ENCODE measurements around the gene TBX19. TPM values are rescaled to one million over a fixed set of nuclear protein-coding genes. Genes with fewer than 3 reads are reported as not detected.

TBX19 gene
- total RNA-seq, 1 experiment from 2014 or later = 3.0 TPM

DNA sequence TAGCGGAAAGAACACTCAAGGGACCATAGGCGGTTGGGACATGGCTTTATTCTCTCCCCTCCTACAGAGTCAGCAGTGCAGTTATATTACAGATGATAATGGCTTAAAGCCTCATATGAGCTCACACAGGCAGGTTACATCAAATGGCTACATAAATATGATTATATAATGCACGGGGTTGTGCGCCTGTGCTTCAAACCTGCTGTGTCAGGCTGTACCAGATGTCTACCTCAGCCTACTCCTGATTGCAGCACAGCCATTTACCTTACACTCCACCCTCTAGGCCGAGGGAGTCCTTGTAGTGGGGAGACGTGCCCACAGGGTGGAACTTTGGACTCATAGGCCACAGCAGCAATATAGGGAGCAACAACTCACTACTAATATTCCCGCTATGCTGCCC lies 16.4 kb upstream of the TBX19 start:
- Histone ChIP-seq H3K27me3 (ENCODE audit: insufficient read depth, low read length) (no peaks in the 10 kb centered on the region), H2AFZ (ENCODE audit: low read depth, low read length, poor library complexity, severe bottlenecking) (no peak overlapping the region), H3K4me3 (replicated peaks in 1 of 2; ENCODE audit: low read depth in 1 of 2, low read length in 2 of 2) (no peak overlapping the region), H3K79me2 (ENCODE audit: insufficient read depth, low read length) (no peaks in the 10 kb centered on the region), H3K4me1 (ENCODE audit: control insufficient read depth in 1 of 2, insufficient read depth in 2 of 2, low read length in 2 of 2) (no peaks in the 10 kb centered on the region), H4K20me1 (ENCODE audit: insufficient read depth) (no peaks in the 10 kb centered on the region), H3K36me3 (ENCODE audit: control insufficient read depth in 1 of 2, insufficient read depth in 2 of 2, low read length in 2 of 2) (no peaks in the 10 kb centered on the region), H3K27ac (ENCODE audit: low read depth, low read length) (no peak overlapping the region), H3K4me2 (ENCODE audit: low read length) (no peak overlapping the region), H3K9me3 (ENCODE audit: control insufficient read depth in 1 of 2, insufficient read depth in 1 of 2, low read depth in 1 of 2, low read length in 2 of 2) (no peaks in the 10 kb centered on the region; a peak in 1 of 4 replicates), H3K9me2 (ENCODE audit: insufficient read depth) (no peaks in the 10 kb centered on the region), H3K9ac (ENCODE audit: low read length) (no peak overlapping the region)
- TF ChIP-seq SIN3A (IDR thresholded peaks at IDR 0.05; ENCODE audit: low read depth) (no peak), EZH2 (IDR thresholded peaks at IDR 0.05) (no peak), ELF1 (IDR thresholded peaks at IDR 0.05; ENCODE audit: borderline replicate concordance, low read depth) (no peak), ZNF274 (IDR thresholded peaks at IDR 0.05; ENCODE audit: low read depth, low read length) (no peak), SRF (IDR thresholded peaks at IDR 0.05; ENCODE audit: low read depth) (no peak), ZBTB33 (IDR thresholded peaks at IDR 0.05; ENCODE audit: extremely low read depth, insufficient replicate concordance, low read length) (no peak), SP1 (IDR thresholded peaks at IDR 0.05; ENCODE audit: low read depth) (no peak), CEBPB (IDR thresholded peaks at IDR 0.05; ENCODE audit: low read depth) (no peak)
- TF ChIP-seq, protein P1, sequence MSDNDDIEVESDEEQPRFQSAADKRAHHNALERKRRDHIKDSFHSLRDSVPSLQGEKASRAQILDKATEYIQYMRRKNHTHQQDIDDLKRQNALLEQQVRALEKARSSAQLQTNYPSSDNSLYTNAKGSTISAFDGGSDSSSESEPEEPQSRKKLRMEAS (IDR thresholded peaks at IDR 0.05) = no peak
- intact Hi-C loops (cut with micrococcal nuclease) = no loop called here
- CTCF ChIA-PET = no interaction called here
- POLR2A ChIA-PET = no interaction called here
- RAD21 ChIA-PET (ENCODE audit: low non-redundant PET in 1 of 2, low total read pairs in 2 of 2, uncharacterized antibody in 2 of 2, unreplicated experiment in 2 of 2) = no interaction called here
- ATAC-seq (no peak), DNase-seq (ENCODE audit: low read depth, low spot score) (no peak)
- BruUV-seq (replicated peaks) = no TSS peak

GRCh38 chr1:168265596-168265995 lies 15.1 kb upstream of the TBX19 start:
- intact Hi-C loops (cut with micrococcal nuclease) = no loop called here
- POLR2A ChIA-PET = no interaction called here
- TF ChIP-seq ZNF274 (IDR thresholded peaks at IDR 0.05; ENCODE audit: low read depth, low read length) = no peak
- TF ChIP-seq CTCF (IDR thresholded peaks at IDR 0.05 in 2 of 3, conservative IDR thresholded peaks at IDR 0.05 in 1 of 3; ENCODE audit: borderline replicate concordance in 1 of 3, insufficient read depth in 1 of 3, low read depth in 2 of 3, low read length in 2 of 3) = no peak
- TF ChIP-seq CBX3 (IDR thresholded peaks at IDR 0.05; ENCODE audit: low read depth) = no peak
- no peak for TF ChIP-seq ATF3 (IDR thresholded peaks at IDR 0.05)
- no peak for TF ChIP-seq ZBTB33 (IDR thresholded peaks at IDR 0.05; ENCODE audit: extremely low read depth, insufficient replicate concordance, low read length)

More at GRCh38 chr1:168265596-168265995, 15.1 kb upstream of the TBX19 start:
- DNase-seq (ENCODE audit: low read depth, low spot score) = no peak
- no peaks in the 10 kb centered on the region for H3K36me3 ChIP-seq (ENCODE audit: control insufficient read depth in 1 of 2, insufficient read depth in 2 of 2, low read length in 2 of 2)
- H3K9me2 ChIP-seq (ENCODE audit: insufficient read depth) = no peaks in the 10 kb centered on the region
- no peaks in the 10 kb centered on the region for H3K79me2 ChIP-seq (ENCODE audit: insufficient read depth, low read length)
- ChIA-PET CTCF (no interaction called here), RAD21 (ENCODE audit: low non-redundant PET in 1 of 2, low total read pairs in 2 of 2, uncharacterized antibody in 2 of 2, unreplicated experiment in 2 of 2) (no interaction called here)
- H3K4me2 ChIP-seq (ENCODE audit: low read length) = no peak overlapping the region
- H3K27me3 ChIP-seq (ENCODE audit: insufficient read depth, low read length) = no peaks in the 10 kb centered on the region
- no peaks in the 10 kb centered on the region; a peak in 1 of 4 replicates for H3K9me3 ChIP-seq (ENCODE audit: control insufficient read depth in 1 of 2, insufficient read depth in 1 of 2, low read depth in 1 of 2, low read length in 2 of 2)
- BruUV-seq (replicated peaks) = no TSS peak
- no peaks in the 10 kb centered on the region for H4K20me1 ChIP-seq (ENCODE audit: insufficient read depth)
- no peak overlapping the region for H3K4me3 ChIP-seq (replicated peaks in 1 of 2; ENCODE audit: low read depth in 1 of 2, low read length in 2 of 2)
- no peak for ATAC-seq
- H3K9ac ChIP-seq (ENCODE audit: low read length) = no peak overlapping the region
- H3K27ac ChIP-seq (ENCODE audit: low read depth, low read length) = no peak overlapping the region
- H2AFZ ChIP-seq (ENCODE audit: low read depth, low read length, poor library complexity, severe bottlenecking) = no peak overlapping the region
- no peaks in the 10 kb centered on the region for H3K4me1 ChIP-seq (ENCODE audit: control insufficient read depth in 1 of 2, insufficient read depth in 2 of 2, low read length in 2 of 2)

Data from HCT116 (cell line).